ENCODE results near the gene ALOX5.

ALOX5 gene

DNA sequence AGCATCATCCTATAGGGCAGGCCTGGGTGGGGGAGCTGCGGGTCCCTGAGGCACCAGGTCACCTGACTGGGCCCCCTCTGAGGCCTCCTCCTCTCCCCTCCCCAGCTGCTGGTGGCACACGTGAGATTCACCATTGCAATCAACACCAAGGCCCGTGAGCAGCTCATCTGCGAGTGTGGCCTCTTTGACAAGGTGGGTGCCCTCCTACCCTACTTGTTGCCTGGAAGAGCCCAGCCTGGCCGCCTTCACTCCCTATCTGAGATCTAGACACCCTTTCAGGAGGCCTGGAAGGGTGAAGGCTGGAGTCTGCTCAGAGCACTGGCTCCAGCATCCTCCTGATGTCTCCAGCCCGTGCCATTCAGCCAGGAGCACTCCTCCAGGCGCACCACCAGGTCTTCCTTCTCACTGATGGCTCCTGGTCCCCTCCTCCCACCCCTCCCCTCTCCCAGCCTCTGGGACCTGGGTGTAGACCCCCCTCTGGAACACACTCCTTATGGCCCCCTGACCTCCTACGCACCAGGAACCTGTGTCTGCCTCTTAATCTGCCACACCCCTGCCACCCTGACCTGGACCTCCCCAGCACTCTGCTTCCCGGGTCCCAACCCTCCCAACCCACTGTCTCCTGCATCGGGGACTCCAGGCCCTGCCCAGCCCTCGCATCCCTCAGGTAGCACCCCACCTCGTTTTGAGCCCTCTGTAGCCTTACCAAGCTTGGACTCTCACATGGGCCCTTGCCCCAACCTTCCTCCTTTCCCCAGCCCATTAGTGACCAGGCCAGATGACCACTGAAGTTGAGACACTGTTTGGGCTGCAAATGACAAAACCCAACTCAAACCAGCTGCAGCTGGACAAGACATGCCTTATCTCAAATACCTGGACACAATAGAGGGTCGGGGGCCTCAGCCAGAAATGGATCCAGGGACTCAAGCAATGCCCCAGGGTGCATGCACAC lies 67.5 kb downstream of the ALOX5 start:
- FAIRE-seq (no peak), DNase-seq (ENCODE audit: low spot score) (no peak)

DNA sequence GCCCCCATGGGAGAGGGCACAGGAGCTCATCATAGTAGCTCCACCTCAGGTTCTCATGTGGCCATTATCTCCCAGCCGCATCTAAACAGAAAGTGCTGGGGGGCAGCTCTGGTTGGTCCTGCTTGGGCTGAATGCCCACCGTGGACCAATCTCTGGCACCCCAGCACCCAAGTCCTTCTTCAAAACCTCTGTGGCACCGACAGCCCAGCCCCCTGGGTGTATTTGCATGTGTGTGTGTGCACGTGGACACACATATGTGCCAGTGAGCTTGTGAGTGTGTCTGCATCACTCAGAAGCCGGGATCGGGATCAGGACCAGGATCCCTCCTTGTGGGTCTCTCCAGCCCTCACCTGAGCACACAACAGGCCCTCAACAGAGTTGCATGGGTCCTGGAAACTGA lies 68.2 kb downstream of the ALOX5 start:
- DNase-seq (ENCODE audit: low spot score), result no peak
- no peak for FAIRE-seq

- no peak for FAIRE-seq
- no peak for DNase-seq (ENCODE audit: low spot score)
Measured at GRCh38 chr10:45442662-45443061, 68.6 kb downstream of the ALOX5 start.

- FAIRE-seq (no peak), DNase-seq (ENCODE audit: low spot score) (no peak)
Measured at GRCh38 chr10:45443101-45444009, 69.3 kb downstream of the ALOX5 start.

DNA sequence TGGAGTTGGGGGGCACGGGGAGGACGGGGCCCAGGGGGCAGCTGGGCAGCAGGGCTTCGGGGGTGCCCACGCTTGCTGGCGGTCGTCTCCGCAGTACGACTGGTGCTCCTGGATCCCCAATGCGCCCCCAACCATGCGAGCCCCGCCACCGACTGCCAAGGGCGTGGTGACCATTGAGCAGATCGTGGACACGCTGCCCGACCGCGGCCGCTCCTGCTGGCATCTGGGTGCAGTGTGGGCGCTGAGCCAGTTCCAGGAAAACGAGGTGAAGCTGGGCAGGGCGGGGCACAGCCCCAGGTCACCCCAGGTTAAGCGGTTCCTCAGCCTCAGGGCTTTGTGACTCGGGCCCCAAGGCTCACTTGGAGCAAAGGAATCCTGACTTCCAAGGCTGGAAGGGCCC lies 70.0 kb downstream of the ALOX5 start:
- FAIRE-seq (no peak), DNase-seq (ENCODE audit: low spot score) (no peak)

DNA sequence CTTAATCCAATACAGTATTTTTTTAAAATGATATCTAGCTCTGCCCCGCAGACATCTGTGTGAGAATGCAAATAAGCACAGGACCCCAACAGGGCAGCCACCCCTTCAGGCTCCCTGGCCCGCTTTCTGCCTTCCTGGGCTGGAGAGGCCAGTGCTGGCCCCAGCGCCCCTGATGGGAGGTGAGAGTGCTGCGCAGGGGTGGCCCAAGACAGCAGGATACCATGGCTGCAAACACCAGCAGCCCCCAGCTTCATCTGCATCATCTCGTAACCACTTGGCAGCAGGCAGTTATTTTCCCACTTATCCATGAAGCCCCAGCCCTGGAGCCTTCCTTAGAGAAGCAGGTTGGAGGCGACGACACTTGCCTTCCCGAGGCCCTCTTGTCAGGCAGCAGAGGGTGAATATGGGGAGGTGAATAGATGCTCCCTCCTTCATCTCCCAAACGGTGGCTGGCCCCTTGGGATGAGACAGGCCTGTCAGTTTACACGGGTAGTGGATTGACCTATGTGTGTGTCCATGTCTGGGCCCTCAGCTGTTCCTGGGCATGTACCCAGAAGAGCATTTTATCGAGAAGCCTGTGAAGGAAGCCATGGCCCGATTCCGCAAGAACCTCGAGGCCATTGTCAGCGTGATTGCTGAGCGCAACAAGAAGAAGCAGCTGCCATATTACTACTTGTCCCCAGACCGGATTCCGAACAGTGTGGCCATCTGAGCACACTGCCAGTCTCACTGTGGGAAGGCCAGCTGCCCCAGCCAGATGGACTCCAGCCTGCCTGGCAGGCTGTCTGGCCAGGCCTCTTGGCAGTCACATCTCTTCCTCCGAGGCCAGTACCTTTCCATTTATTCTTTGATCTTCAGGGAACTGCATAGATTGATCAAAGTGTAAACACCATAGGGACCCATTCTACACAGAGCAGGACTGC lies 71.2 kb downstream of the ALOX5 start:
- DNase-seq (ENCODE audit: low spot score), result no peak
- no peak for FAIRE-seq

- FAIRE-seq (no peak), DNase-seq (ENCODE audit: low spot score) (no peak)
Measured at GRCh38 chr10:45446858-45447257, 72.8 kb downstream of the ALOX5 start.

DNA sequence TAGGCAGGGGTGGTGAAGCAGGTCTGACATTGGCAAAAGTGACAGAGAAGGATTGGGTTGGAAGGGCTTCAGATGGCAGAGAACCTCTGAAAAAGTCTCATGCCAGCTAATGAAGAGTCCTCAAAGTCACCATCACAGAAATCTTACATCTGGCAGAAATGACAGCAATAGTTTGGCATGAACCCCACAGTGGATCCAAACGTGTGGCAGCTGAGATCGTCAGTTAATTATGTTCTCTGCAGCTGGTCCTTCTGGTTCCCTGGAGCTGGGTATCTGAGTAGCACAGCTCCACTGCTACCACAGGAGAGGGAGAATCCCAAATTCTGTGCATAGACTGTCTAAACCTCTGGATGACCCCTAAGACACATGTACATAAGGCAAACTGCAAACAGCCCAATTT lies 73.4 kb downstream of the ALOX5 start:
- FAIRE-seq, result no peak
- no peak for DNase-seq (ENCODE audit: low spot score)

DNA sequence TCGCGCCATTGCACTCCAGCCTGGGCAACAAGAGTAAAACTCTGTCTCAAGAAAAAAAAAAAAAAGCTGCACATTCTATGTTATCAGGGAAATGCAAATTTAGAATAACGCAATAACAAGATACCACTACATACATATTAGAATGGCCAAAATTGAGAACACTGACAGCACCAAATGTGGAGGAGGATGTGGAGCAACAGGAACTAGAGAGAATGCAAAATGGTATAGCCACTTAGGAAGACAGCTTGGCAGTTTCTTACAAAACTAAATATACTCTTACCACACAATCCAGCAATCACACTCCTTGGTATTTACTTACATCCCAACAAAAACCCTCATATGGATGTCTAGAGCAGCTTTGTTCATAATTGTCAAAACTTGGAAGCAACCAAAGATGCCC lies 76.8 kb downstream of the ALOX5 start:
- FAIRE-seq (no peak), DNase-seq (ENCODE audit: low spot score) (no peak)

DNA sequence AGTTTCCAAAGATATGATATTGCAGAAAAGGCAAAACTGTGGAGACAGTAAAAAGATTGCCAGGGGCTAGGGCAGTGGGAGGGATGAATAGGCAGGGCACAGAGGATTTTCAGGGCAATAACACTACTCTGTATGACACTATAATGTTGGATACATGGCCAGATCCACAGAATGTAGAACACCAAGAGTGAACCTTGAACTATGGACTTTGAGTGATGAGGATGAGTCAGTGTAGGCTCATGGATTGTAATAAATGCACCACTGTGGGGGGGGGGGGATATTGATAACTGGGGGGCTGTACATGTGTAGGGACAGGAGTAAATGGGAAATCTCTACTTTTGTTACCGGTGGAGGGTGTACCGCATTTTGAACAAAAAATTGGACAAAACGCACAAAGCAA lies 77.4 kb downstream of the ALOX5 start:
- FAIRE-seq, result no peak
- no peak for DNase-seq (ENCODE audit: low spot score)

GRCh38 chr10:45452268-45452667 lies 78.3 kb downstream of the ALOX5 start:
- DNase-seq (ENCODE audit: low spot score) (no peak), FAIRE-seq (no peak)

DNA sequence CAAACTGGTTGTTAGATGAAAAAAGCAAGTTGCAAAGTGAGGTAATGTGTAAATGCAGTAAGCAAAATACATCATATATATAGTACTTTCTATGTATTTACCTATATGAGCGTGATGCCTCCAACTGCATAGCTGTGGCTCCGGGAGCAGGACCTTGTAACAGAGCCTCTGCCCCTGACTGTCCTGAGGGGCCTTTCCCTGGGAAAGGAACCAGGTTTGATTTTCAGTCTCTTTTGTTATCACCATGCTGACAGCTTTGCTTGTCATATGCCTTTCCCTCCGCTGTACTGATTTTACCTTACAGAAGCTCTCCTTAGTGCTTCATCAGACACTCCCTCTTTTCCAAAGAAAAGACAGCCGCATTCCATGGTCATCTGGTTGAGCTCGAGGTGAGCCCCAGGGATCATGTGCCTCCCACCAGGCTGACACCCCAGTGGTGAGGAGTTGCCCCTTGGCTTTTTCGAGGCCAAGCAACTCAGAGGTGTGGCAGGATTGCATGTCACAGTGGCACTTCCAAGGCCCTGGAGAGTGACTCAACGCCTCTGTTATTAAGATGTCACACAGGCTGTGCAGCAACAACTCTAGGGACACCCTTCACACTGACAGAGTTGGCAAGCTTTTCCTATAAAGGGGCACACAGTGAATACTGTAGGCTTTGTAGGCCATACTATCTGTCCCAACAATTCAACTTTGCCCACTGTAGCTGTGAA lies 78.9 kb downstream of the ALOX5 start:
- no peak for DNase-seq (ENCODE audit: low spot score)
- peak; percentile 35 for FAIRE-seq

DNA sequence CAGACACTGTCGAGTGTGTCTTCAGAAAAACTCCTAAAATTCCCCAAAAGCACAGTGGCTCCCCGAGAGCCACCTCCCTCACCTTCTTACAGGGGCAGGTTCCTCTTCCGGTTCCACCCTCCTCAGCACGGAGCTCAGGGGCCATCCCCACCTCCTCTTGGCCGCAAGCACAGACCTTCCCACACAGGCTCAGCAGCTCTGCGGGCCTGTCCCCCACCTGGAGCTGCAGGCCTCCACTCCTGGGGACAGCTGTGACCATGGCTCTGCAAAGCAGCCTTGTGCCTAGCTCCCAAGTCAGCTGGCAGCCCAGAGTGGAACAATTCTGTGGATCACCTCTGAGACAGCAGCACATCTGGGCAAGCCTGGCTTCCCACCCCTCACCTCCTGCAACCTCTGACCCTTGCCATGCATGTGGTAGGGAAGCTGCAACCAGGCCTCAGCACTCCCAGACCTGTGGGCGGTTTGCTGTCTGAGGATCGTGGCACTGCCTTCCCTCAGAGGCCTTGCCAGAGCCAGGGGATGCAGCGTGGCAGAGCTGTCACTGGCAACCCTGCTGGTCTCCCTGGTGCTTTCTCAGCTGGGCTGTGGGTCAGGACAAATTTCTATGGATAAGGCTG lies 79.7 kb downstream of the ALOX5 start:
- FAIRE-seq (peak; percentile 32), DNase-seq (ENCODE audit: low spot score) (no peak)

- FAIRE-seq, result no peak
- no peak for DNase-seq (ENCODE audit: low spot score)
Measured at GRCh38 chr10:45454262-45454661, 80.2 kb downstream of the ALOX5 start.

DNA sequence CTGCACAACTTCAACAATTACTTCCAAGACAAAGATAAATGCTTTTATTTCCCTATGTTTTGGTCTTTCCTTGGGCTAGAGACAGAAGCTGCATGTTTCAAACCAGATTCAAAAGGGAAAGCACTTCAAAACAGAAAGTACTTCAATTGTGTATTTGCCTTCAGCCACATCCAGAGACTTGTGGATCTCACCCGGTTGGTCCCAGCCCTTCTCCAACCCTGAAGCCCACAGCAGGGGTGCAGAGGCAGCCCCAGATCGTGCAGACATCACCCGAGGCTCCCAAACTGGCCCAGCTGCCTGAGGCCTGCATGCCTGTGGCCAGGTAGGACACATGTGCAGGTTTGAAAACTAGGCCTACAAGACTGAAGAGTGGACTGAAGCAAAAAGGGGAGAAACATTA lies 80.8 kb downstream of the ALOX5 start:
- DNase-seq (ENCODE audit: low spot score) (no peak), FAIRE-seq (no peak)

DNA sequence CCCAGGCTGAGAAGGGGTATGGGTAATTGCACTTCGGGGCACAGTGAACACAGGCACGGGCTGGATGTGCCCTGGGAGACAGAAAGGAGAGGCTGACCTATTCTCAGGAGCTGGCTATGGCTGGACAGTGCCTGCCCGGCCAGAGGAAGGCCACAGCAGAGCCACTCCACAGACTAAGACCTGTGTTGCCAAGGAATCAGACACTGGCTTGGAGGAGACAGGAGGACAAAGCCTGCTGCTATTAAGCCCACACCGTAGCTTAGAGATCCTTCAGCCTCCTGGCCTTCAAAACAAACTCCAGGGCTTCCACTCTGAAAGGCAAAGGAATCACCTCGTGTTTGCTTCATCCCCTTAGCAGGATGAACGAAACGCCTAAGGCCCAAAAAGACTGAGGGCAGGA lies 82.2 kb downstream of the ALOX5 start:
- DNase-seq (ENCODE audit: low spot score) (no peak), FAIRE-seq (no peak)

GRCh38 chr10:45456822-45457221 lies 82.8 kb downstream of the ALOX5 start:
- DNase-seq (ENCODE audit: low spot score) (no peak), FAIRE-seq (no peak)

DNA sequence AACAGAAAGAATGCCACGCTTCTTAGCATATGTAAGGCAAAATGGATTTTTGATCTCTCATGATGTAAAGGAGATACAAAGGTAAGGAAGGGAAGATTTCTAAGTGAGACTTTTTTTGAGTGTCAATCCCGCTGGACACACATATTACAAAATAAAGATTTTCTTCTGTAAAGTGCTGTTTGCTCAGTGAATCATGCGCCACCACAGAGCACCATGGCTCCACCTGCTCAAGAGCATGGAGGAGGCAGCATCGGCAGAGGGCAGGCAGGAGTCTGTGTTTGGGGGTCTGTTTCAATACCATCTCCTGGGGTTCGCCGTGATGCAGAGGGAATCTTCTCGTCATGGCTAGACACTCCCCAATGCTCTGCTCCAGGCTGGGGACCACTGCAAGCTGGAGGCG lies 83.5 kb downstream of the ALOX5 start:
- FAIRE-seq (no peak), DNase-seq (ENCODE audit: low spot score) (no peak)

DNA sequence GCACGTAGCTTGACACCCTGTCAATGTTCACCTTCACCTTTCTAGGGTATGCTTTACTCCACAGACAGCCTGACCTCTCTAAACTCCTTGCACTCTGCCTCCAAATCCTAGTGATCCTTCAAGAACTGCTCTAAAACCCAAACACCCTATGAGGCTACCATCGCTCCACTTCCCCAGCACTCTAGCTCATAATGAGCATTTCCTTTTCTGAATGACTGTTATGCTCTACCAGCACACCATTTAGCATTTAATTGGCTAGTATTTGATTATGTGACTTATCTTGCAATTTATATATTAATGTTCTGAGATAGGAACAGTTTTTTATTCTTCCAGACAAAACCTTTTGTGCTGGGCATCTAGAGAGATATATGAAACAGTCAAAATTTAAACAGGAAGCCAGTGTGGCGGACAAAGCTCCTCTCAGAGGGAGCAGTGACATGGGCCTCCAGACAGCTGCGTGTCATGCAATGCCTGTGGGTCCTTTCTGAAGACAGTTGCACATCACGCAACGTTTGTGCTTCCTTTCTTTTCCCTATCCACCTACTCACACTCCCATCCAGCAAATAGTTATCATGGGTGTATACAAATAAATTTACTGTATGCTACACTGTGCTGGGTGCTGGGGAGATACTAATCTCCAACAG lies 86.3 kb downstream of the ALOX5 start:
- DNase-seq (ENCODE audit: low spot score), result no peak
- FAIRE-seq, result no peak

DNA sequence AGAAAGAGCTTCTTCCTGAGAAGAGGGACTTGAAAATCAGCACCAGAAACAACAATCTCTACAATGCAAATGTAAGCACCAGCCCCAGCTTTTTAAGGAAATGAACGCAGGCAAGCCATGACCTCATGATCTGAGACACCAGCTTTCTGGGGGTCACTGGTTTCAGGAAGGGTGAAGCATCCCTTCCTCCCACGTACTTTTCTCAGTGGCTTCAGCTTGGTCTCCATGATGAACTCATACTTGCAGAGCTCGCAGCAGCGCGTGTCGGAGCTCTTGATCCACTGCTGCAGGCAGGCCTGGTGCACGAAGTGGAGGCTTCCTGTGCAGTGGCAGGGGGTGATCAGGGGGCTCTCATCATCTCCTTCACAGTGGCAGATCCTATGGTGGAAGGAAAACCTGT lies 87.0 kb downstream of the ALOX5 start:
- FAIRE-seq, result no peak
- no peak for DNase-seq (ENCODE audit: low spot score)

Measured in urothelium cell line (cell line).